Mammary epithelial cell (primary cell): Measurements from ENCODE around the gene FAM110D.

Source experiments
- EZH2 ChIP-seq: IDR thresholded peaks from 2 replicates; pipeline ENCODE4 v1.6.1; 2012; ENCODE audit warnings: low read length, inconsistent platforms, borderline replicate concordance
- TF ChIP-seq, protein P1 (sequence below), 2 donors: IDR thresholded peaks in 1 of 2; conservative IDR thresholded peaks in 1 of 2; 2 replicates each; pipeline ENCODE4 v1.5.1; 2011 to 2012; ENCODE audit warnings: inconsistent platforms in 2 of 2, low read length in 2 of 2, mild to moderate bottlenecking in 2 of 2, control low read depth in 1 of 2, low read depth in 1 of 2; ENCODE audit not compliant: insufficient read depth in 1 of 2; ENCODE audit errors: extremely low read depth in 1 of 2

DNA sequence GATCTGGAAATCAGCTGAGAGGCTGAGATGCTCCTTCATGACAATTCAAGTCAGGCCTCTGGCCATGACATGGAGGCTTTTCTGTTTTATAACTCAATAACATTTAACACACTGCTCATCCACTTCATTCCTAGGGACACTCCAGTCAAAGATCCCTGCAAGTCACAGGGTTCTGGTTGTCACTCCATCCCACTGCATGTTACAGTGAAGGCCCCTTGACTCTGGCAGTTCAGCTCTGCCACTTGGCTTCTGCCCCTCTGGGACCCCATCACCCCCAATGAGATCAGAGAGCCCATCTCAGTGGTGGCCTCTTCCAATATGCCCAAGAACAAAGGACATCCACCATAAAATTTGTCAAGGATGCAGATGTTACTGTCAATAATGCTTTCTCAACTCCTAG lies 10.0 kb upstream of the FAM110D start:
- TF ChIP-seq, protein P1, sequence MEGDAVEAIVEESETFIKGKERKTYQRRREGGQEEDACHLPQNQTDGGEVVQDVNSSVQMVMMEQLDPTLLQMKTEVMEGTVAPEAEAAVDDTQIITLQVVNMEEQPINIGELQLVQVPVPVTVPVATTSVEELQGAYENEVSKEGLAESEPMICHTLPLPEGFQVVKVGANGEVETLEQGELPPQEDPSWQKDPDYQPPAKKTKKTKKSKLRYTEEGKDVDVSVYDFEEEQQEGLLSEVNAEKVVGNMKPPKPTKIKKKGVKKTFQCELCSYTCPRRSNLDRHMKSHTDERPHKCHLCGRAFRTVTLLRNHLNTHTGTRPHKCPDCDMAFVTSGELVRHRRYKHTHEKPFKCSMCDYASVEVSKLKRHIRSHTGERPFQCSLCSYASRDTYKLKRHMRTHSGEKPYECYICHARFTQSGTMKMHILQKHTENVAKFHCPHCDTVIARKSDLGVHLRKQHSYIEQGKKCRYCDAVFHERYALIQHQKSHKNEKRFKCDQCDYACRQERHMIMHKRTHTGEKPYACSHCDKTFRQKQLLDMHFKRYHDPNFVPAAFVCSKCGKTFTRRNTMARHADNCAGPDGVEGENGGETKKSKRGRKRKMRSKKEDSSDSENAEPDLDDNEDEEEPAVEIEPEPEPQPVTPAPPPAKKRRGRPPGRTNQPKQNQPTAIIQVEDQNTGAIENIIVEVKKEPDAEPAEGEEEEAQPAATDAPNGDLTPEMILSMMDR (conservative IDR thresholded peaks at IDR 0.05 in 1 of 2, IDR thresholded peaks at IDR 0.05 in 1 of 2; ENCODE audit: extremely low read depth in 1 of 2, insufficient read depth in 1 of 2, low read depth in 1 of 2, low read length in 2 of 2) = no peak
- no peak for TF ChIP-seq EZH2
